Suppressor macrophage (primary cell): Measurements from ENCODE around the gene RFXANK.
"Not testable (repeated sequence)": the region's sequence is repeated elsewhere in the genome, so short reads cannot be mapped to it uniquely, and the experiment has no call there.

Source experiments
- DNase-seq, 4 experiments: peaks; one replicate each; pipeline ENCODE4 v3.0.0-alpha.2; 2020 to 2022

The RFXANK gene

GRCh38 chr19:19206938-19207337, 14.9 kb downstream of the RFXANK start:
- no peak for DNase-seq

- DNase-seq, result no peak
Measured at GRCh38 chr19:19207637-19208572, 15.8 kb downstream of the RFXANK start.

GRCh38 chr19:19209372-19209771, 17.3 kb downstream of the RFXANK start:
- no peak for DNase-seq

GRCh38 chr19:19211499-19212420, 19.7 kb downstream of the RFXANK start, which contains the start of gene NCAN:
NCAN (plus strand) TSS chr19:19211958; CDS start chr19:19216954, 4,996 bp downstream.
- no peak for DNase-seq

GRCh38 chr19:19212916-19213315, 20.9 kb downstream of the RFXANK start:
- no peak for DNase-seq

GRCh38 chr19:19213426-19214158, 21.5 kb downstream of the RFXANK start:
- DNase-seq, result no peak

GRCh38 chr19:19214159-19214490, 22.1 kb downstream of the RFXANK start:
- no peak for DNase-seq

GRCh38 chr19:19214892-19215291, 22.8 kb downstream of the RFXANK start:
- peak; percentile 36 to 70 (median 51) for DNase-seq

- no peak for DNase-seq
Measured at GRCh38 chr19:19215792-19216191, 23.7 kb downstream of the RFXANK start.

- peak; percentile 6 to 34 (median 18) for DNase-seq
Measured at GRCh38 chr19:19217099-19217498, 25.0 kb downstream of the RFXANK start.

- no peak for DNase-seq
Measured at GRCh38 chr19:19218911-19219310, 26.9 kb downstream of the RFXANK start.

- not testable (repeated sequence) for DNase-seq
Measured at GRCh38 chr19:19221000-19221399, 28.9 kb downstream of the RFXANK start.

GRCh38 chr19:19223060-19223459, 31.0 kb downstream of the RFXANK start:
- no peak for DNase-seq

GRCh38 chr19:19223636-19224035, 31.6 kb downstream of the RFXANK start:
- DNase-seq, result no peak

GRCh38 chr19:19224150-19224851, 32.2 kb downstream of the RFXANK start:
- DNase-seq, result no peak

- DNase-seq, result peak; percentile 72 to 89 (median 80)
Measured at GRCh38 chr19:19224852-19225494, 32.9 kb downstream of the RFXANK start.

- no peak for DNase-seq
Measured at GRCh38 chr19:19226204-19226603, 34.1 kb downstream of the RFXANK start.

GRCh38 chr19:19226663-19227062, 34.6 kb downstream of the RFXANK start:
- no peak for DNase-seq

GRCh38 chr19:19227217-19227616, 35.2 kb downstream of the RFXANK start:
- DNase-seq, result no peak

GRCh38 chr19:19229701-19230100, 37.6 kb downstream of the RFXANK start:
- no peak for DNase-seq

GRCh38 chr19:19230999-19231398, 38.9 kb downstream of the RFXANK start:
- no peak for DNase-seq
